Kidney glomerular epithelial cell (primary cell): Measurements from ENCODE around the gene PGM2.

ENCODE experiments used
- DNase-seq: peaks from one replicate; lab custom pipeline; 2025; lab: John Stamatoyannopoulos, UW

PGM2 gene

GRCh38 chr4:37864786-37865185, 38.3 kb downstream of the PGM2 start:
- DNase-seq, result no peak

- no peak for DNase-seq
Observed at GRCh38 chr4:37865450-37865849, 39.0 kb downstream of the PGM2 start.

DNA sequence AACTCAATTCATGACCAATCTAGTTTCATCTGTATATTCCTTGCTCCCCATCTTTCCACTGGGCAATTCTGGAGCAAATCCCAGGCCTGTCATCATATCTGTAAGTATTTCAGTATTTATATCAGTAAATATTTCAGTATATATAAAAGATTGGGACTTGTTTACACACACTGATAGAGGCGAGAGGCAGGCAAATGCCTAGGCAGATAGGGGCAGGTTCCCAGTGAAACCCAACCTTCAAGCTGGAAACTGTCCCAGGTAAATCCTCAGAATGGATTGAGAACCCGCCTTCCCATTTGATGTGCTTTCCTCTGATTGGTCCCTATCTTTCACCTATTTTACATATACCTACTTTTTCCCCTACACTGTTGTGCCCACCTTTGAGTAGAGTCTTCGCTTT, 40.6 kb downstream of the PGM2 start:
- DNase-seq, result no peak

- no peak for DNase-seq
Observed at GRCh38 chr4:37868238-37868637, 41.8 kb downstream of the PGM2 start.

DNA sequence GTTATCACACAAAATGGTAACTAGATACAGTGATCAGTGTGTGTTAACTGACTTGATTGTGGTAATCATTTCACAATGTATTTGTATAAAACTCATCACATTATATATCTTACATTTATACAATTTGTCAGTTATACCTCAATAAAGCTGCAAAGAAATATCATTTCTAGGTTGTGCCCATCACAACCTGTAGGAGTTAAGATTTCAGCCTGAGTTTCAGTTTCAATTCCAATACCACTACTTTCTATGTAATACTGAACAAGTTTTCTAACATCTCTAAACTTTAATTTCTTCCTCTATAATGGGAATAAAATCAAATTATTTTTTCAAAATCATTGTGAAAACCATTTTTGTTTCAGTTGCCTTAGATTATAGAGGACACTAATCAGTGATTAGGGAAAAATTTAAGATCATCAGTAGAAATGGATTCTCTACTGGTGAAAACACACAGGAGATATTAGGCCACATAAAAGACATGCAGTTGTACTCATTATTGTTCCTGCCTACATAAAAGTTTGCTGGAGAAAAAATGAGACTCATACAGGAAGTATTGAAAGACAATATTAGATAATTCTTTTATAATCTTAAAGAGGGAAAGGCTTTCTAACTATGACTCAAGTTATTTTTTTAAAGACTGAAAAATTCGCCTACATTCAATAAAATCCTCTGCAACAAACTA, 46.0 kb downstream of the PGM2 start:
- no peak for DNase-seq

DNA sequence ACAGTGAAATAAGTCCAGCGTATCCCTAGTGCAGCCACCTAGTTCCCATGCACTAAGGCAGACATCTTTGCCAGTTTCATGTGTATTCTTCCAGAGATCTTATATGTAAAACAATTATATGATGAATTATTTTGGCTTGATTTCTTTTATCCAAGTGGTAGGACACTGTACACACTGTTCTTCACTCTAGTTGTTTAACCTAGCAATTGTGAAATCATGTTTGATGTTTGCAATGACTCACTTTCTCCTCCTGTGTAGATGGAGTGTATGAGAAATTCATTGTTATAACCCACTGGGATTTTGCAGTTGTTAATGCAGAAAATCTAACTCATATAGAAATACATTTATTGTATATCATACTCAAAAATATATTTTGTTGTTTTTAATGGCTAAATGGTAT, 46.9 kb downstream of the PGM2 start:
- DNase-seq, result peak; percentile 41

GRCh38 chr4:37876156-37876555, 49.7 kb downstream of the PGM2 start:
- no peak for DNase-seq

- DNase-seq, result no peak
Observed at GRCh38 chr4:37879365-37879764, 52.9 kb downstream of the PGM2 start.

- DNase-seq, result no peak
Observed at GRCh38 chr4:37881811-37882210, 55.3 kb downstream of the PGM2 start.

DNA sequence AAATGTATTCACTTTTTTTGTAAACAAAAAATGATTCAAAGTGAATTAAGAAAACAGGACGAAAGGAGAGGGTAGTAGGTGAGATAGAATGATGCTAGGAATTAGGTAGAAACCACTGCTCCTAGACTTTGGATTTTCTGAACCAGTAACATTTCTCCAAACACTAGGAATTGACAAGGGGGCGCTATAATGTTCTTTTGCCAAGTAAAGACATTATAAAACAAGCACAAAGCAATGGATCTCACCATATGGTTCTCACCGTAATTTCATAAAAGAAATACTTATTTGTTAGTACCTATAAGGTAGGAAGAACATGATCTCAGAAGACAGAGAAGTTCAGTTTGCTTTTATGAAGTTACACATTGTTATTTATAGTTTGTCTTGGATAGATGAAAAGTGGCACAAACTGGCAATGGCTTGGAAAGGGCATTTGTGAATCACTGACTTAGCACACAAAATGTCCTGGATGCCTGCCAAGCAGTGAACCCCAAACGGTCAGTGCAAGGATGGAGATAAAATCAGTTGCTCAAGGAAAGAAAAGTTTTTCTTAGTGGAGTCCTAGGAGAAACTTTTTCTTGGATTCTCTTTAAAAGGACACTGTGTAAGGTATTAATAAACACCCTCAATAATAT, 56.3 kb downstream of the PGM2 start:
- no peak for DNase-seq

- no peak for DNase-seq
Observed at GRCh38 chr4:37884855-37885487, 58.5 kb downstream of the PGM2 start.

- DNase-seq, result no peak
Observed at GRCh38 chr4:37885496-37885895, 59.0 kb downstream of the PGM2 start.

DNA sequence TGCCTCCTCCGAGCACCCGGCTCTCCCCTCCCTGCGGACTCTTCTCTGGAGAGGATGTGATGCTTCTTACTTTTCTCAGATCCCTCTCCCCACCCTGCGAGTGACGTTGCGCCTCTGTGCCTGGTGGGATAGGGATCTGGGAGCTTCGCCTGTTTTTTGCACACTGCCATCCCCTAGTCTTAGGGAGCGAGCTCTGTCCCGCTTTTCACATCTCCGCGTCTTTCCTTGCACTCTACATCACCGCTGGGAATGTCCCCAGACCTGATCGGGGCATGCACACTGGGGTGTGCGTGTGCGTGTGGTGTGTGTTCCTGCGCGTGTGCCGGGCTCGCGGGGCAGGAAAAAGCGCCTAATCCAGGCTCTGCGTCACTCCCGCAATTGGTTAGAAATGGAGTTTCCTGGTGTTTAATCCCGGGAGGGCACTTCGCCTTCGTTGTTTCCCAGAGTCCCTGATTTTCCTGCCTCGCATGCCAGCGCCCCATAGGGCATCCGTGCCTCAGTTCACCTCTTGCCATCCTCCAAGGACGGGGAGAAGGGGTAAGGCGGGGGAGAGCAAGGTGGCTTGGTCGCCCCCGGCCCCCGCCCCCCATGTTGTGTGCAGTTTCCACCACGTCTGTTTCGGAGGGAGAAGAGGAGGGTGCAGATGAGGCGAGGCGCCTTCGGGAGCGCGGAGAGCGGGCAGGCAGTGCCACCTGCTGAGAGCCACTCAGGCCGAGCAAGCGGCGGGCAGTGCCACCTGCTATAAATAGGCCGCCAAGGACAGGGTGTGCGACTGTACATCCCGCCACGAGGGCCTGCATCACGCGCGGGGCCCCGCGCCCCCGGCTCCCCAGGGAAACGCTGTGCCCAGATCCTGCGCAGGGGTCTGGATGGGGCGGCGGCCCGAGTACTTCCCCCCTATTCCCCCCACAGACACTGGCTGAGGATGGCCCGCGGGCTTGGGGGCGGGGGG, 63.6 kb downstream of the PGM2 start:
- no peak for DNase-seq

- no peak for DNase-seq
Observed at GRCh38 chr4:37890801-37891259, 64.3 kb downstream of the PGM2 start, which contains the start of gene TBC1D1. TBC1D1 (plus strand) TSS chr4:37891084; CDS start chr4:37902096, 11,012 bp downstream.

GRCh38 chr4:37891260-37892159, 65.0 kb downstream of the PGM2 start:
- DNase-seq, result no peak

GRCh38 chr4:37892641-37893040, 66.2 kb downstream of the PGM2 start:
- DNase-seq, result no peak

- DNase-seq, result no peak
Observed at GRCh38 chr4:37893164-37893563, 66.7 kb downstream of the PGM2 start.

- no peak for DNase-seq
Observed at GRCh38 chr4:37895271-37895670, 68.8 kb downstream of the PGM2 start.

DNA sequence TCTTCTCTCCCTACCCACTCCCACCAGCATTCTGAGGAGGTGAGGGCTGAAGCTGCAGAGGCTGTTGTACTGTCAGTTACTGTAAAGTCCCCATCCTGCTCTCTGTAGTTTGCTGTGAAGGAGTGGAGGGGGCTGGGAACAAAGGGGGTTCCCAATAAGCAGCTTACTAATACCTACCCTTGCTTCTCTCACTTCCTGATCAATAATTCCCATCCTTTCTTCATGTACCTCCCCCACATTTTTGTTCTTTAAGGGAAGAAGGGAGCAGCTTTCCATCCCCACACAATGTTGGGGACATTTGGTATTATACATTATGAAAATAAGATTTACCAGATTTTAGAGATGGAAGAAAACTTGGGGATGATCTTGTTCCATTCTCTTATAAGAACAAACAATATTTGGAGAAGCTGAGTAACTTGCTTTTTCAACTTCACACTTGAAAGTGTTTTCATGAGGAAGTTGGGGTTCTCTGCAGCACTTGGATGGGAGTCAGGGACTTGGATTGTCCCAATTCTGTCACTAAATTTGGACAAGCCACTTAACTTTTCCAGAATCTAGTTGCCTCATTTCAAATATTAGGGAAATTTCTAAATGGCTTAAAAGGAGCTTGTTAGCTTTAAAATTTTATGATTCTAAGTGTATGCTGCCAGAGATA, 69.8 kb downstream of the PGM2 start:
- no peak for DNase-seq

GRCh38 chr4:37902212-37902611, 75.7 kb downstream of the PGM2 start:
- DNase-seq, result no peak
